HS-5 (cell line): ENCODE measurements around the gene SNAI3.

Source experiments
- DNase-seq: peaks from one replicate; pipeline ENCODE4 v3.0.0-alpha.2; 2012; ENCODE audit warnings: low read depth

Gene SNAI3

DNA sequence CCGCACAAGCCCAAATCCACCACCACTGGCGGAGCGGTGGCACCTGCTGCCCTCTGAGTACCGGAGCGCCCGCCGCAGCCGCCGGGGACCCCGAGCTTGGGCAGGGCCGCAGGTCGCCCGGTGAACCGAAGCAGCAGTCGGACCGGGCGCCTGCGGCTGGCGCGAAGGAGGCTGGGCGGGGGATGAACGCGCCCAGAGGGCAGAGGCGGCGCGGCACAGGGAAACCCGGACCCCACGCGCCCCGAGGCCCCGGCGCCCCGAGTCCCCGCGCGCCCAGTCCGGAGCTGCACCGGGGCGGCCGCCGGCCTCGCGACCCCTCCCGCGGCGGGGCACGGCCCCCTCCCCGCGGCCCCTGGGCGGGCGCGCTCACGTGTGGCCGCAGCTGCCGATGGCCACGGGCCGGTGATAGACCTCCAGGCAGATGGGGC is 19.5 kb upstream of the SNAI3 start:
- no peak for DNase-seq

DNA sequence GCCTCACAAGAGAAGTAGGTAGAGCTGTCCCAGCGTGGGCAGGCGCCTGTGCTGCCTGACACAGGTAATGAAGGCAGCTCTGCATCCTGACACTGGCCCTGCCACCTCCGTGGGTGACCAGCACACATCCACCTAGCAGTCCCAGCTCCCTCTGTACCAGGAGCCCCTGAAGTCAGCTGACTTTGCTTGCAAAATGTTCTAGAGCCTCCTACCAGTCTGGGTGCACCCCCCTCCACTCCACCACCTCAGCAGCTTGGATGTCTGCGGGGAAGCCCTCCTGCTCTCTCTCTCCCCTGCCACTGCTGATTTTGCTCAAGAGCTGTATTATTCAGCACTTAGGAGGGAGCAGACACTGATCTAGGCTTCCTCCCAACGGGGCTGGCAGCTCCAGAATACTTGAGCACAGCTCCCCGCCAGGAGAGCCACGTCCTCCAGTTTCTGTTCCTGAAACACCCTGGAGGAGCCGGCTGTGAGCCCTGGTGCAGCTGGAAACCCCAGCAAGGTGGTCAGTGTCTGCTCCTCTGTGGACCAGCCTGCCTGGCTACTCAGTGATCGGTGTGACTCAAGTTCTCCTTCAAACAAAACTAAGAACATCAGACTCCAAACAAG is 18.9 kb upstream of the SNAI3 start:
- no peak for DNase-seq

DNA sequence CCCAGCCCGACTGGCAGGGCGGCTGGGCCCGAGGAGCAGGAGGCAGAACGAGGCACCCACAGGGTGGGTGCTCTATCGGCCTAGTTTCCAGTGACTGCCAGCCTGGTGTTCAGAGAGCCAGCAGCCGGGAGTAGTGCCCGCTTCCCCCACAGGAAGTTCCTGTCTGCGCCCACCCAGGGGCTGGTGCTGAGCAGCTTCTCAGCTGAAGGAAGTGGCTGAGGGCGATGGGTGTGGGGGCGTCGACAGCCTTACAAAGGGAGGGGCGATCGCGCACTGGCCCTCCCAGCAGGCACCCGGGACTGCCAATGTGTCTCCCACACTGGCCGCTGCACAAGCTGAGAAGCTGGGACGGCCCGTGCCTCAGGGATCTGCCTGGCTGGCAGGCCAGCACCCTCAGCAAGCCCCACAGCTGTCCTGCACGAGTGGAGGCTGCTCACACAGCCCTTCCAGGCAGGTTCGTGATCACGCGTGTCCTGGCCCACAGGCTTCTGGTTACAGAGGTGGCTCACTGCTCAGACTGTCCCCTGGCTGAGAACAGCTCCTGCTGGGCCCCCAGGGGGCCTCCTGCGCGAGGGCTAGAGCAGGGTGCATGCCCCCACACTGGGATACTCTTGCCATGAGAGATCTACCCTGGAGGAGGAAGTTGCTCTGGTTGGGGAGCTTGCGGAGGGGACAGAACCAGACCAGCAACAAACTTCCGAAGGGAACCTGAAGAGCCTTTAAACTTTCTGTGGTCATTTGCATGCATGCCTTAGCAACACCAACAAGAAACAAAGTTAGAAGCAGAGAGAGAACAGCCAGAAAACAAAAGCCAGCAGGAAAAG is 17.4 kb upstream of the SNAI3 start:
- DNase-seq: no peak

DNA sequence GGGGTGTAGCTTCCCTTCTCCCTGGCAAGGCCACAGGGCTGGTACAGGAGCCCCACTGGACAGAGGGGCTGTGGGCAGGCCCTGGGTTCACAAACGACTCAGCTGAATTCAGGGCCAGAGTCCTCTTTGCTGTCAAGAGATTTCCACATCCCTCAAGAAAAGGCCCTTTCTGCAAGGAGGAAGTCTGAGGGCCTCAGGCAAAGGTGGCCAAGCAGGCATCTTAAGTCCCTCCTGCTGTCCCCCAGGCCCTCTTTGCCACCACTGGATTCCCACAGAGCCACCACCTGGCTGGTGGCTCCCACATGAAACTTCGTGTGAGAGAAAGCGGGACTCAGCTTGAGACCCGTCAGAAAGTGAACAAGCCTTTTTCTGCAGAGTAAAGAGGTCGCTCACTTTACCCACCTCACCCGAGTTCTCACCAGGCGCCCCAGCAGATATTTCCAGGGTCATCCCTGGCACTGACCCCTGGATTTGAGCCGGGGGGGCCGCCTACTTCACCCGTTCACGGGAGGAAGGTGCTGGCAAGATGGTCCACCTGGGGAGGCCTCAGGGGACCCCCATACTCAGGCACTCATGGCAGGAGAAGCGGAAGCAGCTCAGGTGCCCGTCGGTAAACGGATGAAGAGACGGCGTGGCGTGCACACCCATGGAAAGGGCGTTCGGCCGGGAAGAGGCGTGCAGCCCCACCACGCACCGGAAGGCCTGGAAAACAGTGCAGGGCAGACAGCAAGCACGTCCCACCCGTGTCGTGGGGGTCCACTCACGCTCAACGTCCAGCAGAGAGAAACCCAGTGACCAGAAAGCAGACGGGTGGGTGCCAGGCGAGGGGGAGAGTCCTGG is 16.3 kb upstream of the SNAI3 start:
- no peak for DNase-seq

DNA sequence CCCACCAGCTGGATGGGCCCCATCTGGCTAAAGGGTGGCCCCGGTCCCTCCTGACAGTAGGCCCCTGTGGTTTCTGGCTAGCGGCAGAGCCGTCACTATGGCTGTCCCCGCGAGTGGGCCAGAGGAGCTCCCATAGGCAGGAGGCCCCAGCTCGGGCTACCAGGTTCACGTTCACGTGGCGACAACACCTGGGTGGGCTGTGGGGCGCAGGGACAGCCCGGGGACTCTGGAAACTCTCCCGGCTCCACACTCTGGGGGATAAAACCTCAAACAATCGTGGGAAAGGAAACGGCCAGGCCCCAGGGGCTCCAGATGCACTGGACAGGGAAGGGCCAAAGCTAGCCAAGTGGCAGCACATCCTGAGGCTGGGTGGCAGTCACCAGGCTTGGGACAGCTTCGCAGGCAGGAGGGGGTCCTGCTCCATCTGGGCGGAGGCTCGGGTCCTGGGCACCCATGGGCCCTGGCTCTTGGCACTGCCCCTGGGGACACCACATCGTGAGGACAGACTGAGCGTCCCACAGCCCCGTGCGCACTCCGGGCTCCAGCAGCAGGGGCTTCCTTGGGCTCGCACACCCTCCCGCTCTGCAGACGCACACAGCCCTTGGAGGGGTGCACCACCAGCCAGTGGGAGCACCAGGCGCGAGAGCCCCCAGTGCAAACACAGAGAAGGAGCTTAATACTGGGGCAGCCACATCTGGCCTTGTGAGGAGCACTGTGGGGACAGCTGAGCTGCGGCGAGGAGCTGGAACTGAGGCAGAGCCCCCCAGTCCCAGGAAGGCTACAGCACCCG is 15.5 kb upstream of the SNAI3 start:
- no peak for DNase-seq

DNA sequence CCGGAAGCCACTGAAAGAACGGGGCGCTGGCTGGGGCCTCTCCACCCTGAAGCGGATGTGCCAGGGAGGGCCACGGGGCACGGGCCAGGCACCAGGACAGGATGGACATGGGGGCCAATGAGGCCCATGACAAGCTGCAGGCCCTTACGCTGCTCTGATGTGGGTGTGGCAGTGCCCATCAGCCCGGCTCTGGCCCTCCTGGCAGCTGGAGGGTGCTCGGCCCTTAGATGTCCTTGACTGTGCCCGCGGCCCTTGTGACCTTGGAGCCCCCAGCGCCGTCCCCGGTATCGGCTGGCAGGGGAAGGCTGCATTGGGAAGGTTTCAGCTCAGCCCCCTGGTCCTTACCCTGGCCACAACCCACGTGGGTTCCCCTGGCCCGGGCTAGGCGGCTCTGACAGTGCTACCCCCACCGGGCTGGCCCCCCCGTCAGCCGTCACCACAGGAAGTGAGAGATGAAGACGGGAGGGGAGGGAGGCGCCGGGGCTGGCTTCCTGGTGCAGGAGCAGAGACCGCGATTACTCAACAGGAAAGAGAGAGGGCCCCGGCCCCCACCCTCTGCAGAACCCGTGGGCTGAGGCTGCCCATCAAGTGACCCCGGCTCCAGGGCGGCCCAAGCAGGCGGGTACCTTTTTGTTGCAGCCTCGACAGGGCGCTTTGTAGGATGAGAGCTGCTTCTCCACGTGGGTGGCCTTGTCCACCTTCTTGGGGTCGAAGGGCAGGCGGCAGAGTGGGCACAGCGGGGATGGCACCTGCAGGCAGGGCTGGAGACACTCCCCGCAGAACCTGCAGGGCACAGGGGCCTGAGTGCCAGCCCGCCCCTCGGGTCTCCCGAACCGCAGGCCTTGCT is 14.6 kb upstream of the SNAI3 start:
- no peak for DNase-seq

DNA sequence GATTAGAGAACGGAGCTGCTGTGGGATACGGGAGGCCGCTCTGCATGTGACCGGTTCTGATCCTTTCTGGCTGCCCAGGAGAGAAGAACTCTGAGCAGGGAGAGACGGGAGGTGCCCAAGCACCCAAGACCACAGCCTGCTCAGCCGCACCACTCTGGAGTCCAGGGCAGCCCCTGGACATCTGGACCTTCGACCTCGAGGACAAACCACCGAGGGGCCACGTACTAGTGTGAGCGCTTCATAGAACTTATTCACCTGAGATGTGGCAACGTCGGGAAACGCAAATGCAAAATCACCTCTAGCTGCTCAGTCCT is 14.0 kb upstream of the SNAI3 start:
- no peak for DNase-seq

DNA sequence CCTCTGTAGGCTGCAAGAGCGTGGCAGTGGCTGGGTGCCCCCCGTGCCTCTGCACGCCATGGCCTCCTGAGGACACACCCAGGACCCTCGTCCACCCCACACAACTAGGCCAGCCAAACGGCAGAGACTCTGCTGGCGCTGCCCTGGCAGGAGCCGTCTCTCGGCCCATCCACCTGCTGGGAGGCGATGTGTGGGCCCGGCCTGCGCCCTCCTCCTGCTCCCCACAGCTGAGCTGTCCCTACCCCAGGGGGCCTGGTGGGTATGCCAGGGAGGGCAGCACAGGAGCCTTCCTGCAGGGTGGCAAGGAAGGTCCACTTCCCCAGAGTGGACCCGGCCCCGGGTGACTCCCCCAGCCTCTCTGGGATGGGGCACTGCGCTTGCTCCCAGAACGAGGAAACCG is 12.9 kb upstream of the SNAI3 start:
- no peak for DNase-seq

DNA sequence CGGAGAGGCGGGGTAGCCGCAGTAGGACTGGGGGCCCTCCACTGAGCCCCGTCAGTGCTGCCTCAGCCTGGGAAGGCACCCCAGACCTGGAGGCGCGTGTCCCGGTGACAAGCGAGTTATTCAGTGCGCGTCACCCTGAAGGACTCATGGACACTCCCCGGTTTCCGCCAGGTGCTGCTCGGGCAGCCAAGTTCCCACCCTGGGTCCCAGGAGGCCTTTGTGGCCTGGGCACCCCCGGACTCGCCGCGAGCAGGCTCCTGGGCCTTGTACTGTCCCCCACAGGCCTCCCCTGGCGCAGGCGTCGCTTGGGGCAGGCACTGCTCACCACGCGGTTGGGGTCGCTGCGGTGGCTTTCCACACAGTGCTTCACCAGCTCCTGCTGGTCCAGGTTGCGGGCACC is 12.3 kb upstream of the SNAI3 start:
- no peak for DNase-seq

DNA sequence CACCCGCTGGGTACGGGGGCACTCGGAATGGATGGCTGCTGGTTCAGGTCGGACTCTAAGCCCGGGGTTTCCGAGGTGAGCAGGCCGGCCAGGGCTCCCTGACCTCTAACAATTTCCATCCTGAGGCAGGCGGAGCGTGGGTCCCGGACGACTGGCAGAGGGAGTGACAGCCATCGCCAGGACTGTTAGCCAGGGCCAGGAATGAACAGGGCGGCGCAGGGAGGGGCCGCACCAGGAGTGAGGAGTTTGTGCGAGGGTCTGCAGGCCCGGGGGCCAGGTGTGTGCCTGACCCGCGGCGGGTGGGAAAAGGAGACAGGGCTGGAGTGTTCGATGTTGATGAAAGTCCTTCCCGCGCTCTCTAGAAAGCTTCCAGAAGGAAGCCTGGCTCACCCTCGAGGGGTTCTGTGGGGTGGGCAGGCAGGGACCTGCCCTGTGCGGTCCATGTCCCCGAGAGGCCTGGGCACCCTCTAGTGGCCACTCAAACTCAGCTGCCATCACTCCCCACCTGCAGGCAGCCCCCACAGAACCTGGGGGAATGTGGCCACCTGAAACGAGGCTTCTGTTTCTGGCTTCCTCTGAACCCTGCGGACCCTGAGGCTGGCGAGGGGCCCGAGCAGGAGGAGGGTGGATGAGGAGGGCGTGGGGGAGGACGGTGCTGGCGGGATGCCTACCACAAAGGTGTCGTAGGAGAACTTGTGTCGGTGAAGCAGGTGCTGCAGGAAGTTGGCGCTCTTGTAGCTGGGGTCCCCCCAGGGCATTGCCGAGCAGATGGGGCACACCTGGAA is 11.7 kb upstream of the SNAI3 start:
- DNase-seq: no peak

DNA sequence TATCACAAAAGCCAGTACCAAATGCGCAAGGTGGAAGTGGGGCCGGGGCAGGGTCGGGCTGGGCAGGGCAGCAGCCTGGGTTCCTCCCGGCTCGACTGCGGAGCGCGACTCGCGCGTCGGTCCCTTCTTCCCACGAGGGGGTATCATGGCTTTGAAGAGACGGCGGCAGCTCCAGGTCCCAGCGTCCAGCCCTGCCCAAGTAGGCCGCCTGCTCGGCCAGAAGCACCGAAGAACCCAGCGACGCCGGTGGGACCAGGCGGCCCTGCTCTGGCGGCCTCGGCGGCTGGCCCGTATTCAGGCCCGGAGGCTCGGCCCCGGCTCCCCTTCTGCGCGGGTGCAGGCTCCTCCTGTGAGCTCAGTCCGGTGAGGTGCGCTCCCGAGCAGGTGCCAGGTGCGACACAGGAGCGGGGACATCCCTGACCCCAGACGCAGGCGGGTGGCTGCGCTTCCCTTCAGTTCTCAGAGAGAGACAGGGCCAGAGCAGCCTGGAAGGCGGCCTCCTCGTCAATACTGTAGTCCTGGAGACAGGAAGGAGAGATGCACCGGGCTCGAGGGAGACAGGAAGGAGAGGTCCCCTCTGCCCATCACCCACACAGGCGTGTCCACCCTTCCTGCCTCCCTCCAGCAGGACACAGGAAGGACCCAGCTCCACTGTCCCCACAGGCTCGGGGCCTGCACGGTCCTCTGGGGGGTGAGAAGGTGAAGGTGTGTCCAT is 11.0 kb upstream of the SNAI3 start:
- DNase-seq: no peak

DNA sequence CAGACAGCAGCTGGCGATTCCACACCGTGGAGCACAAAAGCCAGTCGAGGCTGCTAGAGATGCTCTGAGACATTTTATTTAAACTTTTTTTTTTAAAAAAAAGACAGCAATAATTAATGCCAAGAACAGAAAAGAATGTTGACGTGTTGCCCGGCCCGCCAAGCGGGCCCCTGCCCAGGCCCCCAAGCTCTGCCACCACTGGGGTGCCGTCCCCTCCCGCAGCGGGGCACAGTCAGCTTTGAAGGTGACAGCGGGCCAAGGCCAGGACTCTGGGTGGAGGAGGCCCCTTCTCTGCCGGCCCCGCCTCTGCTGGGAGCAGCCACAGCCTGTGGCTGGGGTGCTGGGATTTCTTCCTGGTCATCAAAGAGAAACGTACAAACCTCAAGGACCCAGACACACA is 10.1 kb upstream of the SNAI3 start:
- no peak for DNase-seq

DNA sequence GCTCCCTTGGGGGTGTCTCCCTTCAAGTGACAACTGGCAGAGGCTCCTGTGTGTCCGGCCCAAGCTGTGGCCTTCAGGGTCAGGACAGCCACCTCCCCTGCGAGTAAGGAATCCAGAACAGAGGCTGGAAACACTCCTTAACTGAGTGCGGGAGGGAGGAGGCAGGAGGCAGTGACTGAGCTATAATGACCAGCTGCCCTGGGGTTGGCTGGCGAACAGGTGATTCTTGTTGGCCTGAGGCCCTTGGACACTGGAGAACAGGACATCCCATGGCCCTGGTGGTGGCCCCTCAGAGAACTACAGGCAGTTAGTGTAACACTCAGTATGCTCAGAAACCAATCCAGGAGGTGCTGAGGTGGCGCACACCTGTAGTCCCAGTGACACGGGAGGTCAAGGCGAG is 9.4 kb upstream of the SNAI3 start:
- DNase-seq: no peak

DNA sequence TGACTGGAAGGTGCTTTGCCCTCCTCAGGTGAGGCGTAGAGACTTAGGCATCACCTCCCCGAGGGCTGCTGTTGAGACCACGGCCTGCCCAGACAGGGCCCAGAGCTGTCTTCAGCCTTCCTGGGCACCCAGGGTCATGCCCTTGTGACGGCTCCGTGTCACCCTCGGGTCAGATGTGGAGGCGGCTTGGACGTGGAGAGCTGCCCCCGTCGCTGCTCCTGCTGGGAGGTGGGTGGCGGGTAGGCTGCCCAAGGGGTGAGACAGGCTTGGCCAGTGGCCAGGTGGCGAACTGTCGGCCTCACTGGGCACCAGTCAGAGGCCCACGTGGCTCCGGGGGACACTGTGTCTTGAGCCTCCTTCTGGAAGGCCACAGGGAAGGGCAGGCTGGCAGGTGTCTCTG is 8.9 kb upstream of the SNAI3 start:
- DNase-seq: no peak

DNA sequence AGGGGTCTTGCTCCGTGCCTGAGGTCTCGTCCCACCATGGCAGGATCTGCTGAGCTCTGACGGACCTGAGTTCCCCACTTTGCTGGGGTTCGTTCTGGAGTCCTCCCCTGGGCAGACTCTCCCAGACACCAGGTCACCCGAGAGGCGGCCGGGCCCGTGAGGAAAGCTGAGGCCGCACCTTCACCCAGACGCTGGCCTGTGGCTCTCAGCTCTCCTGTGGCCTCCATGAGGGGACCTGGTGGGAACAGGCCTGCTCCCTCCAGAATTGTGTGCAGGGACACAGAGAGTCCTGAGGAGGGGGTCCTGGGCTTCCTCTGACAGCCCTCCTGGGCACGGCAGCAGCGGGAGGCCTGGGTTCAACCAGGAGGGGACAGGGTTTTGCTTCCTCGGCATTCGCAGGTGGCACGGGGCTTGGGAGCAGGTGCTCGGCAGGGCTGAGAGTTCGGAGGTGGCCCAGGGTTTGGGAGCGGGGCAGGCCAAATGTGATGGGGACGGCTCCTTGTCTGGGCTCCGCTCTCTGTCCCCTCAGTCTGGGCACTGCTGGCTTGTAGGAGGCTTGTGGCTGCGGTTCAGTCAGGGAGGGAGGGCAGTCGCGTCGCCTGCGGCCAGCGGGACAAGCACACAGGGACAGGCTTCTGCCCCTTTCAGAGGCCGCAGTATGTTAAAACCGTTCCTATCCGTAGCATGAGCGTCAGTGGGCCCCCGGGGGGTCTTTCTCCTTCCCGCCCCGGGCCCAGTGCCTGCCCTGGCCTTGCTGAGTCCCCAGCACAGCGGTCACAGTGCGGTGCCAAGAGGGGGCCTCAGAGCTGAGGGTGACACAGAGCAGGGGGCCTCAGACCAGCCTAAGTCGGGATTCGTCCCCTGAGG is 8.1 kb upstream of the SNAI3 start:
- no peak for DNase-seq

DNA sequence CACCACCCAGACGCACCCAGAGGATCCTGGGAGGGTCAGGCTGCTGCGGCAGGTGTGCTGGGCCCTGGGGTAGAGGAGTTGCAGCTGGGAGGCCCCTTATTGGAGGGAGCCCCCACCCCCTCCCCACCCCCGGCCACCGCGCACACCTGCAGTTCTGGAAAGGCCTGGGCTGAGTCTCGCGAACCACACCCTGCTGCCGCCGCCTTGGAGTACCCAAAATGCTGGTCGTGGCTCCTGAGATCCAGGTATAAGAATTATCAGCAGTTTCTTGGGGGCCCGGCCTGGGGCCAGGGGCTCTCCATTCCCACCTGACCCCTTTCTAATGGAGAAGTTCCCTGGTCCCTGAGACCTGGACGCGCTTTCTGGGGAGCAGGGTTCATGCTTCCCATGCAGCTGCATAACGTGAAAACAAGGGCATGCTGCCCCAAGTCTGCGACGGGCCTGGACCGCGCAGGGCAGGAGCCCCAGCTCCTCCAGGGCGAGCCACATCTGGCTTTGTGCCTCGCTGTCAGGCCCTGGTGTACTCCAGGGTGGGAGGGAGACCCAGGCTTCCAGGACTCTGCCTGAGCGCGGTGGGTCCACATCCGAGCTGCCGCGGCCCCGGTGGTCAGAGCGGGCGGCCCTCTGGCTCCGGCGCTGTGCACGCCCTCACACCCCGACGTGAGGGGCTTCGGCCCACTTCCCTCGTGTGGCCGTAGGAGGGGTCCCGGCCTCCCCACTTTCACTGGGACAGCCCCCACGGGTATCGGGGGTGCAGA is 7.3 kb upstream of the SNAI3 start:
- no peak for DNase-seq

DNA sequence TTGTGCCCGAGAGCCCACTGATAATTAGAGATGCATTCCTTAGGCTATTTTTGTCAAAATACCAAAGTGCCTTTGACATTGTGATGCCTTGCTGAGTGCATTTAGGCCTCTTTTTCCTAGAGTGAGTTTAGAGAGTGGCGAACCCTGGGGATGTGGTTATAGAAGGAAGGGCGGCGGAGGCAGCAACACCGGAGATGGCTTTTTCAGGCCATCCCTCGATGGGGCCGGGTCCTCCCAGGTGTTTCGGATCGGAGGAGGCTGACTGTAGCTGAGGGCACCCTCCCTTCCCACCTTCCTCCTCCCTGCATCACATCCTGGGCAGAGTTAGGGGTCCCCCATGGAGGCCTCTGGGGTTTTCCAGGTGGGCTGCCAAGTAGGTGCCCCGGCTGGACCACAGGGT is 6.6 kb upstream of the SNAI3 start:
- no peak for DNase-seq

DNA sequence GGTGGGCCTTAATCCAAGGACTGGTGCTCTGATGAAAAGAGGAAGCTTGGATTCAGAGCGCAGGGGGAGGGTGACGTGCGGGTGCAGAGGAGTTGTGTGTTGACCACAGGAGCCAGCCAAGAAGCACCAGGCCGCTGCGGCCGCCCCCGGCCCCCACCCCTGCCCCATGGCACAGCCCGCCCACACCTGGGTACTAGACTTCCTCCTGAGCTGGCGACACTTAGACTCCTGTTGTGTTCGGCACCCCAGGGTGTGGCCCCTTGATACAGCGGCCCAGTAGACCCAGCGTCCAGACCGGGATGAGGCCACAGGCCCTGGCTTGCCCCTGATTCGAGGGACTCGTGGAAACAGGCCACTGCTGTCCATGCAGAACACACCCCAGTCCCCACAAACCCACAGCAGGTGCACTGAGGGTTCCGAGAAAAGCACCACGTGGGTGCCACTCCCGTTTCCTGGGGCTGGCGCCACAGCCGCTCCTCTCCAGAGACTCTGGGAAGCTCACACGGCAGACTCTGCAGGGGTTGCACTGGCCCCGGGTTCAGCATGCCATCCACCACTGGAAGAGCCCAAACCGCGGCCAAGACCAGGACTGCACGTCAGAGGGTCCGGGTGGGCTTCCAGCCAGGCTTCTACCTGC is 5.7 kb upstream of the SNAI3 start:
- DNase-seq: no peak
